ENCODE results near the gene XCR1.
"Not testable (repeated sequence)": the region's sequence is repeated elsewhere in the genome, so short reads cannot be mapped to it uniquely, and the experiment has no call there.

XCR1 gene

DNA sequence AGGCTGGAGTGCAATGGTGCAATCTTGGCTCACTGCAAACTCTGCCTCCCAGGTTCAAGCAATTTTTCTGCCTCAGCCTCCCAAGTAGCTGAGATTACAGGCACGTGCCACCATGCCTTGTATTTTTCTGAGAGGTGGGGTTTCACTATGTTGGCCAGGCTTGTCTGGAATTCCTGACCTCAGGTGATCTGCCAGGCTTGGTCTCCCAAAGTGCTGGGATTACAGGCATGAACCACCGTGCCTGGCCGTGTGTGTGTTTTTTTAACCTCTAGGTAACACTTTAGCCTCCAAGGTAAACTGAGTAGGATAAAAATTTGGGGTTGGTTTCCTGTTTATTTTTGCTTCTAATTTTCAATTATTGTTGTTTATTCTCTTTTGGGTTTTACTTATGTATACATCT, 10.8 kb upstream of the XCR1 start:
- DNase-seq: not testable (repeated sequence)

DNA sequence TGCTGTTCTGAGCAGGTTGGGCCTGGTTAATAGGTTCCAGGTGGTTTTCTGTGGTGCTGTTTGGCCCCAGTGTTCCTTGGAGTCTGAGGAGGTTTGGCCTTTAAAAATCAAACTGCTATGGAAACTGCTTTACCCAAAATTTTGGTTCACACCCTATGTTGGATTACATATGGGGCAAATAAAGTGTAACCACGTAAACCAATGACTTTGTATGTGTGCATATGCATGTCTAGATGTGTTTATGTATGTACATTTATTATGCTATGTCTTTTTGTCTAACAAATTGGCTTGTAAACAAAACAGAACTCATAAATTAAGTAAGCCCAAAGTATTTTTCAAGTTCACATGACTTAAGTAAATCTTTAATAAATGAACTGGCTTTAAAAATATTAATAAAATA, 8.9 kb upstream of the XCR1 start:
- DNase-seq: no peak

DNA sequence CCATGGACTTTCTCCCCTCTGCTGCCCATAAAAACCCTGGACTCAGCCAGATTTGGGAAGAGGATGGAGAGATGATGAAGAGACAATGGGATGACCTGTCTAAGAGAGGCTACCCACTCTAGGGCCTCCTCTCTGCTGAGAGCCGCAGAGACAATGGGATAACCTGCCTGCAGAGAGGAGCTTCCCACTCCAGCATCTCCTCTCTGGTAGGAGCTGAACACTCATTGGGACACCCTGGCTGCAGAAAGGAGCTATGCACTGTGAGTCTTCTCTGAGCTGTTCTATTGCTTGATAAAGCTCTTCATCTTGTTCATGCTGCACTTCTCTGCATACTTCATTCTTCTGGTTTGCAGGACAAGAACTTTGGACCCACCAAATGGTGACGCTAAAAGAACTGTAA, 4.5 kb upstream of the XCR1 start:
- no peak for DNase-seq

DNA sequence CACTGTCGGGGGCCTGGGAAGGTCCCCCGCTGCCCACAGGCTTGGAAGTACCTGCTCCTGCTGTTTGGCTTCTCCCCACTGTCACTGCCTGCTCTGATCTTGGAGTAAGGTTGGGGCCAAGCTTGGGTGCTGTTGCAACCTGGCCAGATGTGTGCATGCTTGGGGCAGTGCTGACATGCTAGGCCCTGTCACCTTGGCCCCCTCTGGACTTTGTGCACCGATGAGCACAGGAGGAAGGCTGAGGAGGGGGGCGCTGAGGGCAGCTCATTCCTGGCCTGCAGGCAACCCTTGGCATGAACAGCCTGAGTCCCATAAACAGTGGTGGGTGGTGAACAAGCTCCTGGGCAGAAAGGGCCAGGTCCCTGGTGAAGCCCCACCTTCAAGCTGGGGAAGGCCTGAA, 4.0 kb upstream of the XCR1 start:
- DNase-seq: no peak

DNA sequence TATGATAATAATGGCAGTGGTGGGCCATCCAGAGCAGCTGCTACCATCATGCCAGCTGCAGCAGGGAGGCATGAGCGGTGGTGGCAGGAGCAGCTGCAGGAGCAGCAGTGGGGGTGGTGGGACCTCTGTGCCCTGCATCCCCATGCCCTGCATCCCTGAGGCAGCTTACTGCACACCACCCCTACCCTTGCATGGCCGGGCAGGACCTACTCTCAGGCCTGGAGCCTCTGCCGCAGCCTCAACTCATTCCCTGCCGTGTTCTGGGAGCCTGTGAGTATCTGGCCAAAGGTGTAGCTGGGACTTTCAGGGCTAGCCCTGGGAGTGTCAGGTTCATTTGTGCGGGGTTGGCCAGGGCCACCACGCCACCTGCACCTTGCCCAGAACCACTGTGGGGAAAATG, 3.3 kb upstream of the XCR1 start:
- DNase-seq: no peak

DNA sequence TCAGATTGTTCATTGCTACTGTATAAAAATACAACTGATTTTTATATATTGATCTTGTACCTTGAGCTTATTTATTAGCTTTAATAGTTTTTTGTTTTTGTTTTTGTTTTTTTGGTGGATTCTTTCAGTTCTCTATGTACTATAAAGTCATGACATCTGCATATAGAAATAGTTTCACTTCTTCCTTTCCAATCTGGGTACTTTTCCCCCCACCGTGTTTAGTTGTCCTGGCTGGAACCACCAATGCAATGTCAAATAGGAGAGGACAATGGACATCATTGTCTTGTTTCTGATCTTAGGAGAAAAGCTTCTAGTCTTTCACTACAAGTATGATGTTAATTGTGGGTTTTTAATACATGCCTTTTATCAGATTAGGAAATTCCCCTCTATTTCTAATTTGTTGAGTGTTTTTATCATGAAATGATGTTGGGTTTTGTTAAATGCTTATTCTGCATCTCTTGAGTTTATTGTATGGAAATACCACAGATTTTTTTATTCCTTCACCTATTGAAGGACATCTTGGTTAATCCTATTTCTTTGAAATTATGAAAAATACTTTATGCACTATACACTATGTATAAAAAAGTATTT, 2.8 kb upstream of the XCR1 start:
- no peak for DNase-seq

DNA sequence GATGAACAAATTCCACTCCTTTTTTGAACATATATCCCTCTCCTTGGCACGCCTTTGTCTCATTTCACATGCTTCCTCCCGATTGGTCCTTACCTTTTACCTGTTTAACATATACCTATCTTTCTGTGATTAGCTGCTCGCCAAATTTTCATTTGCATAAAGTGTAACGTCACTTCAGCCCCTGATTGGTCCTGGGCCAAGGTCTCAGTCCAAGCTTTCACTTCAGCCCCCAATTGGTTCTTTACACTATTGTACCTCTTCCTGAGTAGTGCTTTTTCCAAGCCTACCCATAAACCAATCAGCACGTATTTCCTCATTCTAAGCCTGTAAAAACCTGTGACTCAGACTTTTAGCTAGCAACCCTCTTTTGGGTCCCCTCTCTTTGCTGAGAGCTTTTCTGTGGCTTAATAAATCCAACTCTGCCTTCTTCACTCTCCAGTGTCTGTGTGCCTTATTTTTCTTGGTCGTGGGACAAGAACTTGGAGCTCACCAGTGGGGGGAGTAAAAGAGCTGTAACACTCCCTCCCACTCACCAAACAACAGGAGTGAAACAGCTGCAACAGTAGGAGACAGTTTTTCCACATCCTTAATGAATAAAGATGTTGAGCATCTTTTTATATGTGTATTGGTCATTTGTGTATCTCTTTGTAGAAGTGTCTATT, 584 bp upstream of the XCR1 start:
- DNase-seq: no peak

DNA sequence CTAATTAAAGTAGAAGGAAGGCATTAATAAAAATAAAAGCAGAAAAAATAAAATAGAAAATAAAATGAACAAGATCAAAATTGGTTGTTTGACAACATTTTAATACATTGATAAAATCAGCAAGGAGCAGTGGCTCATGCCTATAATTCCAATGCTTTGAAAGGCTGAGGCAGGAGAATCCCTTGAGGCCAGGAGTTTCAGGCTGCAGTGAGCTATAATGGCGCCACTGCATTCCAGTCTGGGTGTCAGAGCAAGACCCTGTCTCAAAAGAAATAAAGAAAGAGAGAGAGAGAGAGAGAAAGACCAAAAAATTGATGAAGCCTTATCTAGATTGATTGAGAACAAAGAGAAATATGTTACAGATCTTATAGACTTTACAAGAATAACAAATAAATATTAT, 2.1 kb downstream of the XCR1 start:
- DNase-seq: no peak

DNA sequence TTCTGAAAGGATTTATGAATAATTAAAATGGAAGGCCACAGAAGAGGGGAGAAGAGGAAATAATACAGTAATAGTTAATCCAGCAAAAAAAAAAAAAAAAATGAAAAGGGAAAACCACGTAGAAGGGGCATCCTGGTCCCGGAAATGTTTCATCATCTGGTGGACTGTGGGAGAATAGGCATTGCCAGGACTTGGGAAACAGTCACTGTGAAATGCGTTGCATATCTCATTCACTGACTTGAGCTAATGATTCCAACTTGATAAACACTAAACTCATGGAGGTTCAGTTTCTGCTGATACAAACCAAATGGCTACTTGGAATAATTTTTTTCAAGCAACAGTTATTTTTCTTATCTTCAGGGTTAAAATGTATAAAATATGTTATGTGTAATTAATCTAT, 3.2 kb downstream of the XCR1 start:
- DNase-seq: no peak

DNA sequence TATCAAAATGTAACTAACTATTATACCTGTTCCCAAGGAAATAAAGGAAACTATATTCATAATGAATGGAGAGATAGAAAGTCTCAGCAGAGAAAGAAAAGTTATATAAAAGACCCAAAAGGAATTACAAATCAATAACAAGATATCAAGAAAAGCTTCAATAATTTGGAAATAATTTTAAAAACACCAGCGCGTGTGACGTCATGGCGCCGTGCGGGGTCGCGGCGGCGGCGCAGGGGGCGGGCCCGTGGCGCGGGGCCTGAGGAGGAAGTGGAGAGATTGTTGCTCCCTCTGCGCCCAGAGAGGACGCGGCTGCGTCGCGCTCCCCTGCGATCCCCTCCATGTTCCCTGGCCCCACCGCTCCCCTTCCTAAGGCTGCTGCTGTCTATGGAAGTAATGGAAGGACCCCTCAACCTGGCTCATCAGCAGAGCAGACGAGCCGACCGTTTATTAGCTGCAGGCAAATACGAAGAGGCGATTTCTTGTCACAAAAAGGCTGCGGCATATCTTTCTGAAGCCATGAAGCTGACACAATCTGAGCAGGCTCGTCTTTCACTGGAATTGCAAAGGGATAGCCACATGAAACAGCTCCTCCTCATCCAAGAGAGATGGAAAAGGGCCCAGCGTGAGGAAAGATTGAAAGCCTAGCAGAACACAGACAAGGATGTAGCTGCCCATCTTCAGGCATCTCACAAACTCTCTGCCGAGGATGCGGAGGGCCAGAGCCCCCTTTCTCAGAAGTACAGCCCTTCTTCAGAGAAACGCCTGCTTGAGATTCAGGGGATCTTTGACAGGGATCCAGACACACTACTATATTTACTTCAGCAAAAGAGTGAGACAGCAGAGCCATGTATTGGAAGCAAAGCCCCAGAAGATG, 4.1 kb downstream of the XCR1 start:
- no peak for DNase-seq

DNA sequence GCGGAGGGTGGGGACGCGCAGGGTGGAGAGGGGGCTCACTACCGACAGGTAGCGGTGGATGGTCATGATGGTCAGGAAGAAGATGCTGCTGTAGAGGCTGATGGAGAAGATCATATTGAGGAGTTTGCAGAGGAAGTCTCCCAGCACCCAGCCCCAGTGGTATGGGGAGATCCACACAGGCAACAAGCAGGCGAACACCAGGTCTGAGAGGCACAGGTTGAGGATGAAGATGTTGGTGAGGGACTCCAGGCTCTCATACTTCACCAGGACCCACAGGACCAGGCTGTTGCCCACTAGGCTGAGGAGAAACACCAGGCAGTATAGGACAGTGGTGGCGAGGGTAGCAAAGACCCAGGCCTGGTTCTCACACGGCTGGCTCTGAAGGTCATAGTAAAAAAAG, 5.8 kb downstream of the XCR1 start:
- no peak for DNase-seq

DNA sequence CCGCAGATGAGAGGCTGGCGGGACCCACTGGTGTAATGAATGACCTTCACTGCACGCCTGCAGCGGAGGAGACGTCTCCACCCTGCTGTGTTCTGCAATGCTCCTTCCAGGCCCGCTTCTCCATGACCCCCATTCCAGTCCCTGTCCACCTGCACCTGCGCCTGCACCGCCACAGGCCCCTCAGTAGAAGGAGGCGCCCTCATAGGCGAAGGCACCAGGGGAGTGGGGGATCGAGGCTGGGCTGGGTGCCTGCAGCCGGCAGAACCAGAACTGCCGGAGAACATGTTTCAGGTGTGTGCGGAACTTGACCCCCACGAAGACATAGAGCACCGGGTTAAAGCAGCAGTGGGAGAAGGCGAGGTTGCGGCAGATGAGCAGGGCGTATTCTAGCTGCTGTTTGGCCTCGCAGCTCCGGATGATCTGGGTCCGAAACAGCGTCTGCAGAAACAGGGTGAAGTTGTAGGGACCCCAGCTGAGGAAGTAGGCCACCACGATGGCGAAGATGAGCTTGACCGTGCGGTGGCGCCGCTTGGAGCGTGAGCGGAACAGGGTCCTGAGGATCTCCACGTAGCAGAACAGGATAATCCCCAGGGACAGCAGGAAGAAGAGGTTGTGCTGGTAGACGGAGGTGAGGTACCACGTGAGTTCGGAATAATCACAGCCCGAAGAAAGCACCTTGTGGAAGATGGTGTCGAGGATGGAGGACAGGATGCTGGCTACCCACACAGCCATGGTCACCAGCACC, 6.3 kb downstream of the XCR1 start:
- DNase-seq: no peak

DNA sequence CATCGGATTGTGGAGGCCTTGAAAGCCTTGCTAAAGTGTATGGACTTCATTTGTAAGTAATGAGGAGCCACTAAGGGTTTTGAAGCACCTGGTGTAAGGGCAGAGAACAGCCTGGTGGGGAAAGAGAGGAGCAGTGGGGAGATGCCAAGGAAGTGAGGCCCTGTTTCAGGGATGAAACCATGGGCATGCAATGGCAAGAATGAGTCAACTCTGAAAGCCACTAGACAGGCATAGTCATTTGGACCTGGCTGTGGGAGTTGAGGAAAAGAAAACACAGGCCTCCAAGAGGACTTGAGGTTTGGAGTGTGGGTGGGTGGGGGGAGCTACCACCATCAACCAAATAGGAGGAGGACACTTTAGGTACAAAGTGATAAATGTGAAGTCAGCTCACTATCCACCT, 7.6 kb downstream of the XCR1 start:
- DNase-seq: no peak

DNA sequence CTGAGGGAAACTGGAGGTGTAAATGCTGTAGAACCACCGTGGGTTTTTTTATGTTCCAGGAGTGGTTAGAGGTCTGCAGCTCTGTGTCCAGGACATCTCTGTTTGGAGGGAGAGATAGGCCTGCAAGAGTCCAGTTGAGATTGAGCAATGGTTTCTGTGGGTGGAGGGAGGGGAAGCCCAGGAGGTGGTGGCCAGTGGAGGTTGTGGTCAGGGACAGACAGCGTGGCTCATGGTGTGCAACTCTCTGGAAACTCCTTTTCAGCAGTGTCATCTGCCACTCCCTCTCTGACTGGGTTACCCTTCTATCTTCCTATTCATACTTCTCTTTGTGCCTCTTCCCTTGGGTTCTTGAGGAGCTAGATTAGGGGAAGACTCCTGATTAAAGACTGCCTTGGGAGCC, 9.6 kb downstream of the XCR1 start:
- no peak for DNase-seq

DNA sequence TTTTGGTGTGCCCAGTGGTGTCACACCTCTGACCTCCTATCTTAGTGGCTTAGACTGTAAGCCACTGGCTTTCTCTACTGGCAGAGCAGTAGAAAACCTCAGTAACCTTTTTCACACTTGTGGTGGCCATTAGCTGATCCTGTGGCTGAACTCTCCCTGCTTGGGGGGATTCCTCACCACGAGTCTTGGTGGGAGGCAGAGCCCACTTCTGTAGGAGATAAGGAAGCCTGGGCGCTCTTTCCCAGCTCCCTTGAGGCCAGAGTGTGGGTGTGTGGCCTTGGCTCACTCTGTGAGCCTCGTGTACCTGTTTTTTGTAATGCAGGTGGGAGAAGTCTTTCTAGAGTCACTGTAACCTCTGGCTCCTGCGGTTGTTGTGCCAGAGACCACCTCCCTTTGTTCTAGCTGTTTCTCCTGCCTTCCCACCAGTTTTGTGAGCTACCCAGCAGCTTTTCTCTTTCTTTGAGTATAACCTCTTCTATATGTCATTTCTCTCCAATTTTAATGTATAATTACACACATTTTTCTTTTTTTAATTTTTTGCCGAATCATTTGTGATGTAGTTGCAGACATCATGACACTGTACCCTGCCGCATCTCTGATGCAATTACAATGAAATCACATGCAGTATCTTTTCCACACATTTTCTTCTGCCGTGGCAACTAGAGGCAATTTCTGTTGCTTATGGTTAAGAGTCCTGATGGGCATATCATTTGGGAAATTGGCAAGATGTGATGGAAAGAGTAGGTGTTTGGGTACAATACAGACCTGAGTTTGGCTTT, 13.8 kb downstream of the XCR1 start:
- no peak for DNase-seq

DNA sequence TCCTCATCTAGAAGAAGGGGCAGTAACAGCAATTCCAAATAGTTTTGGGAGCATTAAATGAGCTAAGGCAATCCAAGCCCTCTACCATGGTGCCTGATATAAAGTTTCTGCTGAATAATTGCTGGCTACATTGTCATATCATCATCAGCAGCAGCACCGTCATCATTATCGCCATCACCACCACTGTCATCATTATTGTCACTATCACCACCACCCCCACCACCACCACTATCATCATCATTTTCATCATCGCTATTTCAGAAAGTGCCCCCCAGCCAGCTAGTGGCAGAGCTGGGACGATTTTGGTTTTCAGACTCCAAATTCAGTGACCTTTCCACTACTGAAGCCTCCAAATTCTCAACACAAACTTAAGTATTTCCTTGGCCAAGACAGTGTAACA, 15.0 kb downstream of the XCR1 start:
- DNase-seq: no peak

DNA sequence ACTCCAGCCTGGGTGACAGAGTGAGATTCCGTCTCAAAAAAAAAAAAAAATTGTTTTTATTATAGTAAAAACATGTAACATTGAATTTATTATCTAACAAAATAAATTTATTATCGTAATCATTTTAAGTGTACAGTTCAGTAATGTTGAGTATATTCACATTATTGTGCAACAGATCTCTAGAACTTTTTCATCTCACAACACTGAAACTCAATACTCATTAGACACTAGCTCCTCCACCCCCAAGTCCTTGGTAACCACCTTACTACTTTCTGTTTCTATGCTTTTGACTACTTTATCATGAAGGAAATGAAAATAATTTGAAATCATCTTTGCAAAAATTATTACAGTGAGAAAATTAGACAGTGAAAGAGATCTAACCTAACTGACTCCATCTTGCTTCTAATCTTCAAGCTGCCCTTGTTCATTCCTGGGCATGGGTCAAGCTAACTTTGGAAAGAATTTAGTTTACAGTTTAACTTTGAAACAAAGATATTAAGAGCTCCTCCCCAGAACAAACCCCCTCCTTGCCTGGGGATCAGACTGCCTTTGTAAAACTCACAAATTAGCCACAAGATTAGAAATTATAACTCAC, 16.7 kb downstream of the XCR1 start:
- DNase-seq: no peak

DNA sequence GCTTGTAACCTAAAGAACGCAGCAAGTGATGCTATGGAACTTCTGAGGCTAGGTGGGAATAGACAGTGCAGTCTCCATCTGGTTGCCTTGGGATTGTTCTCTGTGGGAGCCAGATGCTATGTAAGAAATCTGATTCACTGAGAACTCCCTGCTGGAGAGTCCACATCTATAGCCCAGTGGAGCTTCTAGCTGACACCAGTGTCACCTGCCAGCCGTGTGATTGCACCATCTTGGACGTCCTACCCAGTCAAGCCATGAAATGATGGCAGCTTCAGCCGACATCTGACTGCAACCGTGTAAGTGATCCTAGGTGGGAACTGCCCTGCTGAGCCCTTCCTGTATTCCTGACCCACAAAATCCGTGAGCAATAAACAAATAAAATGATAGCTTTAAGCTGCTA, 19.2 kb downstream of the XCR1 start:
- no peak for DNase-seq

DNA sequence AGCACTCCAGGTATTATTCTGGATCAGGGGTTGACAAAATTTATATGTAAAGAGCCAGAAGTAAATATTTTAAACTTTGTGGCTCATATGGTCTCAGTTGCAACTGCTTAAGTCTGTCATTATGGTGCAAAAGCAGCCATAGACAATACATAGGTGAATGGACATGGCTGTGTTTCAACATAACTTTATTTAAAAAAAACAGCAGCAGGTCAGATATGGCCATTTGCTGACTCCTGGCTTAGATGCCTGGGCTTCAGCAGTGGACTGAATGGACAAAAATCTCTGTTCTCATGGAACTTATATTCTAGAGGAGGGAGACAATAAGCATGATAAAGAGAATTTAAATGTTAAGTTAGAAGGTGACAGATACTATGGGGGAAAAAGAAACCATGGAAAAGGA, 20.0 kb downstream of the XCR1 start:
- DNase-seq: no peak

DNA sequence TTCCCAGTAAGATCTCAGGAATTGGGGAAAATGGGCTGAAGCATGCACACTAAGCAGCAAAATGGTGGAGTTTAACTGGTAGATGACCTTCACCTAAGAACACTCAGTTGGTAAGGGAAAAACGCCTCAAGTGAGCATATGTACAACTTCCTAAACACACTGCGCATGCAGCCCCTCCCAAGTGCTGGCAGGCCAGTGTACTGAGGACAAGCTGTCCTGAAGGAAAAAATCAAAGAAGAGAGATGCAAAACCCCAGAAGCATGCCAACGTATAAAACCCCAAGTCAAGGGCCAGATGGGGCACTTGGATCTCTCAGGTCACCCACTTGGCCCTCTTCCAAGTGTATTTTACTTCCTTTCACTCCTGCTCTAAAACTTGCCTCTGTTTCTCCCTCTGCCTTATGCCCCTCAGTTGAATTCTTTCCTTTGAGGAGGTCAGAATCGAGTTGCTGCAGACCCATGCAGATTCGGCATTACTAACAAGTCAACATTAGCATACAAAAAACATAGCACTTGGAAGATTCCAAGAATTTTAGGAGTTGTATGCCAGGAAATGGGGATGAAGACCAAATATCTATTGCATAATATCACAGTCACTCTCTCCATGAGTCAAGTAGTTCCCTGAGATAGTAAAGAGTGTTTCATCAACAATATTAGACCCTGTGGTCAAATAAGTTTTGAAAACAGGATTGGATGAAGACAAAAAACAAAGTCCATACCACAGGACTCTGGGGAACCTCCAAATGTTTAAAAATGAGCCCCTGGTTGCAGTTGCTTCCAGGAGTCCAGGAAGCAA, 20.8 kb downstream of the XCR1 start:
- DNase-seq: no peak

DNA sequence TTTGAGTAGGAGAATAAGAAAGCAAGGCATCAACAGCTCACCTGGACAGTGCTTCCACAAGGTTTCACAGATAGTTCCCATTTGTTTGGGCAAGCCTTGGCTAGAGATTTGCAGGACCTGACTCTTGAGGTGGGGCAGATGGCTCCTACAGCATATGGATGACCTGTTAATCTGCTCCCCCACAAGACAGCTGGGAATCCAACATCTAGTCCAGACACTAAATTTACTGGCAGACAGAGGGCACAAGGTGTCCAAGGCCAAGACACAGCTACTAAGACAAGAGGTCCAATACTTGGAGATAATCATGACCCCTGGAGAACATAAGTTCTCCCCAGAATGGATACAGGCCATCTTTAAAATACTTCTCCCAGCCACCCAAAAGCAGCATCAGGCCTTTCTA, 23.6 kb downstream of the XCR1 start:
- DNase-seq: not testable (repeated sequence)

DNA sequence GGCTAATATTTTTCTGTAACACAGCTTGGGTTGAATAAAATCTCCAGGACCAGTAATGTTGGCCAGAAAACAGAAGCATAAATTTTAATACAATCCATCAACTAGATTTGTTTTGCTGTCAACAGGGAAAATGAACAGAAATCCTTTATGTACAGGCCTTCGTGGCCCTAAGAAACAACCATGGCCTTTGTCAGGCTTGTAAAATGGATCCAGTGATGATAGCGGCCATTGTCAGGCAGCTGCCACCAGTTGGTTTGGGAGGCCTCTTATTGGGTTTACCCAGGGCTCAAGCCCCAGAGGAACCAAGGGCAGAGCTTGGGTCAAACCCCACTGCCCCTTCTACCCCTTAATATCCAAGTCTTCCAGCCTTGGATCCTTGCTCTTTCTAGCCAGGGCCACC, 26.1 kb downstream of the XCR1 start:
- no peak for DNase-seq

Measured in NCI-H146 (cell line).